GM18526 (cell line): Measurements from ENCODE around the gene OR8U1.

Experiments used
- POLR2A ChIP-seq: IDR thresholded peaks from 3 replicates; pipeline ENCODE4 v1.6.1; 2011; ENCODE audit not compliant: insufficient read length; ENCODE audit errors: extremely low read depth

Gene OR8U1

GRCh38 chr11:56375324-56375723 lies at the start of gene OR8U1:
Gene OR8U1 (plus strand): TSS chr11:56375624. CDS start chr11:56375624, 0 bp downstream.
- TF ChIP-seq POLR2A: no peak

- TF ChIP-seq POLR2A: no peak
Measured at GRCh38 chr11:56331861-56332491, 43.4 kb upstream of the OR8U1 start.

- no peak for TF ChIP-seq POLR2A
Measured at GRCh38 chr11:56333156-56333555, 42.3 kb upstream of the OR8U1 start.

- TF ChIP-seq POLR2A: no peak
Measured at GRCh38 chr11:56340289-56340688, 35.1 kb upstream of the OR8U1 start.

GRCh38 chr11:56345739-56346138 lies 29.7 kb upstream of the OR8U1 start, which contains the start of gene OR8K1:
Gene OR8K1 (plus strand): TSS chr11:56346039. CDS start chr11:56346039, 0 bp downstream.
- no peak for TF ChIP-seq POLR2A

GRCh38 chr11:56353991-56354390 lies 21.4 kb upstream of the OR8U1 start, which contains the start of gene OR8J1:
Gene OR8J1 (plus strand): TSS chr11:56354291. CDS start chr11:56360247, 5,956 bp downstream.
- no peak for TF ChIP-seq POLR2A

- no peak for TF ChIP-seq POLR2A
Measured at GRCh38 chr11:56380120-56380519, 4.7 kb downstream of the OR8U1 start.

- TF ChIP-seq POLR2A: no peak
Measured at GRCh38 chr11:56394381-56394780, 19.0 kb downstream of the OR8U1 start.

GRCh38 chr11:56396047-56396446 lies 20.6 kb downstream of the OR8U1 start:
- no peak for TF ChIP-seq POLR2A

- TF ChIP-seq POLR2A: no peak
Measured at GRCh38 chr11:56404393-56404792, 29.0 kb downstream of the OR8U1 start.

GRCh38 chr11:56410801-56411200 lies 35.4 kb downstream of the OR8U1 start:
- TF ChIP-seq POLR2A: no peak

GRCh38 chr11:56412396-56412795 lies 37.0 kb downstream of the OR8U1 start, which contains the start of gene OR5AL1:
Gene OR5AL1 (plus strand): TSS chr11:56412696.
- TF ChIP-seq POLR2A: no peak
